ENCODE results near the gene GLT6D1.

Gene GLT6D1

DNA sequence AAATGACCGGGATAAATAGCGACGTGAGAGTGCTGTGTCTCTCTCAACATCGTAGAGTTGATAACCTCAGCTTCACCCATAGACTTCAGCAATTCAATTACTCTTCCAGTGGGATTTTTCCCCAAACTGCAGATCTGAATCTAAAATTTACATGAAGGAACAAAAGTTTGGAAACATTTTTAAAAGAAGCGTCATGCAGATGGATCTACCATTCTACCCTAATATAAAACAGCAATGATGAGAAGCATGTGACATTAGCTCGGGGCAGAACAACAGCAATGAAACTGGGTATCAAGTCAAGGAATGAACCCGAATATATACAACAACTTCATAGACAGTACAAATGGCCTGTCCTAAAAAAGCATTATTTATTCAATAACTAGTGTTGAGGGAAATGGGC lies 18.8 kb downstream of the GLT6D1 start:
- no peak for DNase-seq

DNA sequence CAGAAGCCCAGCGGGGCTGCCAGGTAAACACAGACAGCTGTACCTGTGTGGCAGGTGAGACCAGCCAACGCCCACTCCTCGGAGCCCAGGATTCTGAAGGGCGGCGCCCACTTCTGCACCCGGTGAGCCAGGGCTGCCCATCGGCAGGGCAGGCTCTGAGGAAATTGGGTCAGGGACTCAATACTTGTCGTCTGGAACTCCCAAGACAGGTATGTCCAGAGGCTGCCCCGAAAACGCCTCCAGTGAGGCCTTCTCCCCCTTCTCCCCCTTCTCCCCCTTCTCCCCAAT lies 19.8 kb downstream of the GLT6D1 start:
- no peak for DNase-seq

- DNase-seq = no peak
Observed at GRCh38 chr9:135618866-135619598, 20.3 kb downstream of the GLT6D1 start.

DNA sequence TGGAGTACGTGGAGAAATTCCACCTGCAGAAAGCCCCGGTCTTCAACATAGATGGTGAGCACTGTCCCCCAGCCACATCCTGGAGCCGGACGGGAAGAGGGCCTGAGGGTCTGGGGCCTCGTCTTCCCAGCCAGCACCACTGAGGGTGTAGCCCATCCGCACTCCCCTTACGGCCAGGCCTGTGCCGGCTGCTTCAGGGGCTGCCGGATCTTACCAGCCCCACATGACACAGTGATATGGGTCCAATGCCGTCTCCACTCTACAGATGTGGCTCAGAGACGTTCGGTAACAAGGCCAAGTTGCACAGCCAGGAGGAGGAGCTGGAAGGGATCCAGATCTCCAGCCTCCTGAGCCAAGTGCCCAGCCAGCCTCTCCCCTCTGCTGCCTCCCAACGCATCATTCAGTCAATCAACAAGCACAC lies 21.3 kb downstream of the GLT6D1 start:
- DNase-seq = no peak

- no peak for DNase-seq
Observed at GRCh38 chr9:135617538-135617900, 21.8 kb downstream of the GLT6D1 start.

DNA sequence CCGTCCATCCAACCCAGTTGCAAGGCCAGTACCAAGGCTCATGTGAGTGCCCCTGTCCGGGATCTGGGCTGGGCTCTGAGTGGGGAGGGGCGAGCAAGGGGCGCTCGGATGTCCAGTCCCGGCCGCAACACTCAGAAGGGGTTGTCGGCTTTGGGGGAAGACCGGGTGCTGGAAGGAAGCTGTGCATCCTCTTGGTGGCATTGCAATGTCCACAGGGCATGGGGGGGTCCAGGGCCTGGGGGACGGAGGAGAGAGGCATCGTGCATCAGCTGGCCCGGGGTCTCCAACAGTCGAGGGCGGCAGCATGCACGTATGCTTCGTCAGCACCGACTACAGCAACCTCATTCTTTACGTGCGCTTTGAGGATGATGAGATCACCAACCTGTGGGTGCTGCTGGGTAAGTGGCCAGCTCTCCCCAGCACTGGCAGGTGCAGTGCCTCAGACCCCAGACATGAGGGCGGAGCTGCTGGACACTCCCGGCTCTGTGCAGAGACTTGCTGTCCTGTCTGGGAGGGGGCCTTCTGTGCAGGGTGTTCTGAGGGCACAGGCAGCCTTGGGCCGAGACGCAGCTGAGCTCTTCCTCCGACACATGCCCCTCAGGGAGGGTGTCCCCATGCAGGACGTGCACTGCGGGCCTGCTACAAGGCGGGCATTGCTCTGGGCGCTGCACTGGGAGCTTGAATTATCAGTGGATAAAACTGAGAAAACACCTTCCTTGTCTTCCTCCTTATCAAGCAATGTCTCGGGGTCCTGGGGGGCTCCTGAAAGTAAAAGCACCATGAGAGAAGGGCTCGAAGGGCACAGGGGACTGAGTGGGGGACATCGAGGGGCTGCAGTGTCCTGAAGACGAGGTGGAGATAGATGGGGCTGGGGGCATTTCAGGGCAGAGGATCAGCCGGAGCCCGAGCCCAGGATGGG lies 22.5 kb downstream of the GLT6D1 start:
- no peak for DNase-seq

GRCh38 chr9:135615666-135616618 lies 23.4 kb downstream of the GLT6D1 start:
- no peak for DNase-seq

- DNase-seq = no peak
Observed at GRCh38 chr9:135614821-135615665, 24.3 kb downstream of the GLT6D1 start.

DNA sequence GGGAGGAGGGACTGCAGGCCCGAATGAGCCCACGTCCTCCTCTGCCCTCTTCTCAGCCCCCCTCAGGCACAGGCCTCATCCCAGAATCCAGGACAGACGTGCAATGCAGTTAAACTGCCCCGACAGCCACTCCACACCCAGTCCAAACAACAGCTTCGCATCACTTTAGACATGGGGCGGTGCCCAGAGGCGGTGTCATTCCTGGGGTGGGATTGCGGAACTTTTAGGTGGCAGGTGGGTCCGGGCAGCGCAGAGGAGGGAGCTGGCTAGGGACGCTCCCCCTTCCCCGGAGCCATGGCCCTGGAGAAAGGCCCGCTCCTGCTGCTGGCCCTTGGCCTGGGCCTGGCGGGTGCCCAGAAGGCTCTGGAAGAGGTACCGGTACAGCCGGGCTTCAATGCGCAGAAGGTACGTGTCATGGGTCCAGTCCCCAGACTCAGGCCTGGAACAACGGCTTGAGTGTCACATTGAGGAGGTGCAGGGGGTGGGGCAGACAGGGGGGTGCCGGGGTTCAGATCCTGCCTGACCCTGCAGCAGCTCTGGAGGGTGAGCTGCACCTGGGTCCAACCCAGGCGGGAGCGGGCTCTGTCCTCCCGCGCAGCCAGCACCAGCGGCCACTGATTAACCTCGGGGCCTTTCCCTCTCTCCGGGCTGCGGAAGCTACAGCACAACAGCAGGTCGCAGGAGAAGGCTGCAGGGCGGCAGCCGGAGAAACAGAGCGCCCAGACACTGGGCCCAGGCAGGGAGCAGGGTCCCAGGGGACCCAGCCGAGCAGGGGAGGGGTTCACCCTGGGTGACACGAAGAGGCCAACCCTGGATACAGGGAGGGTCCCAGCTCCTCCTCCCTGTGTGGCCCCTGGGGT lies 25.2 kb downstream of the GLT6D1 start:
- no peak for DNase-seq

- DNase-seq = no peak
Observed at GRCh38 chr9:135612981-135613910, 26.1 kb downstream of the GLT6D1 start.

- no peak for DNase-seq
Observed at GRCh38 chr9:135612437-135612836, 26.9 kb downstream of the GLT6D1 start.

GRCh38 chr9:135611875-135612209 lies 27.5 kb downstream of the GLT6D1 start:
- no peak for DNase-seq

DNA sequence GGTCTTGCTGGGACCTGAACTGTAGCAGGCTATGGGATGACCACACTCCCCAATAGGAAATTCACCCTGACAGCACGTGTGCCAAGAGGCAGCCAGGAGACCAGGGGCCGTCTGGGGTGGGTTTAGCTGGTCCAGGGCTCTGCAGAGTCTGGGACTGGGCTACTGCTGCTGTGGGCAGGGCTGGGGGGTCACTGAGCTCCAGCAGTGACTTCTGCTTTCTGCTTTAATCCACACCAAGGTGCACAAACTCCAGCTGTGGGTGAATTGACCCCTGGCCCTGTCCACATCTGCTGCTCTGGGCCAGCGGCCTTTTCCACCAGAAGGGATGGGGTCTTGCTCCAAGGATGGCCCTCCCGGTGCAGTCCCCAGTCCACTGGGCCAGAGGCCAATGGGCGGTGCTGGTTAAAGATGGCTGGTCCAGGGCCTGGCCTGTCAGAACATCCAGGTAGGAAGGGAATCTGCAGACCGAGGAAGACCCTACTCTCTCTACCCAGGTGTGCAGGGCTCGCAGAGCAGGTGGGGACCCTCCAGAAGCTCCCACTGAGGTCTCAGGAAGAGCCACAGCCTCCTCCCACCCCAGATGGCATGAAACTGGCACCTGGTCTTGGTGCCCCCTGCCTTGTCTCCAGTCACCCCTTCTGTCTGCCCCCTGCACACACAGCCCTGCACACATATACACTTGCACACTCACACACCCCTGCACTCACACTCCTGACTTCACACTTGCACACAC lies 28.0 kb downstream of the GLT6D1 start:
- no peak for DNase-seq

DNA sequence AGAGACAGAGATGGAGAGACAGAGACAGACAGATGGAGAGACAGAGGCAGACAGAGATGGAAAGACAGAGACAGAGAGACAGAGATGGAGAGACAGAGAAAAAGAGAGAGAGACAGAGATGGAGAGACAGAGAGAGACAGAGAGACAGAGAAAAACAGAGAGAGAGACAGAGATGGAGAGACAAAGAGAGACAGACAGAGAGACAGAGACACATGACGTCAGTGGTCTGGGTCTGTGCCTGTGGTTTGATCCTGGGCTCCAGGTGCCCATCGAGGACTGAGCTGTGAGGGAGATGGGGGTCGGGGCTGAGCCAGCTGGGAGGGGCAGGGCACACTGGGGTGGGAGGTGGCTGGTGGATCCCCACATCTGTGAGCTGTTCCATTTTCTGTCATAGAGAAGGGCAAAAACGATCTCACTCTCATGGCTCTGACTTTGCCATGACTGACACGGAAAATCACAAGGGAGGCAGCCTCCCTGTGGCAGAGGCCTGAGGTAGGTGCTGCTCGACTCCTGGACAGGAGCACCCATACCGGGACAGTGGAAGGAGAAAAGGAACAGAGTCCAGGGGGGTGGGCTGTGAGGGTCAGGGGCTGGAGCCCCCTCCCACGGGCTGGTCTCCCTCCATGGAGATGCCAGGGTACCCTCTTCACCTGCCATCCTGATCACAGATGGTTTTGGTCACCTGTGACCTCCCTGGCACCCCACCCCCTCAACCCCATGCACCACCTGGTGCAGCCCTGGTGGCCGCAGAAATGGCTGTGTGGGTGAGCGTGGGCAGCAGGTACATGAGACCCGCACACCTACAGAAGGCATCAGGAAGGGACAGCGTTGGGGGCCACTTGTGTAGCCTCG lies 28.8 kb downstream of the GLT6D1 start:
- DNase-seq = no peak

GRCh38 chr9:135609366-135609955 lies 29.9 kb downstream of the GLT6D1 start:
- no peak for DNase-seq

GRCh38 chr9:135608999-135609317 lies 30.4 kb downstream of the GLT6D1 start:
- DNase-seq = no peak

DNA sequence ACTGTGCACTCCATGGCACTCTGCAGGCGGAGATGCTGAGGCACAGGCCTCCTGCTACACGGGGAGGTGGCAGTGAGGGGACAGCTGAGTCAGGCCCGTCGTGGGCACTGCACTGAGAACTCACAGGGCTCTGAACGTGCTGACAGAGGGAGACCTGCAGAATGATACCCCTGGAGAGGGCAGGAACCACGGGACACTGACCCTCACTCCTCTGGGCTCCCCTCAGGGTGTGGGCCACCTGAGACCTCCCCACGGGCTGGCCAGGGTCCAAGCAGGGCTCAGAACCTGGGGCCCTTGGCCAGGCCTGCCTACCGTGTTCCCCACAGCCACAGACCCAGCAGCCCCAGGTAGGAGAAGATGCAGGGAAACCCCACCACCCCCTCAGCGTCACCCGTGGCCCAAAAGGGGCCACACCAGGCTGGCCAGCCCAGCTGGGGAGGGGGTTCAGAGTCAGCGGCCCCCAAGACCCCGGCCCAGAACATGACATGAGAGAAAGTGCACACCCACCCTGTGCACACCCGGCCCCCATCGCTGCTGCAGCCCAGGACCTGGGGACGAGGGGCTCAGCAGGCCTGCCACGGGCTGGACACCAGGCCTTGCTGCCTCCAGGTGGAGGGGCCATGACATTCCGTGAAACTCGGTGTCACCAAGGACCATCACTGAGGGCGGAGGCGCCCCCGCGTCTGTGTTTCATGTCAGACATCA lies 30.9 kb downstream of the GLT6D1 start:
- DNase-seq = no peak
